Measurements from ENCODE around the gene VEZF1. TPM values are rescaled to one million over a fixed set of nuclear protein-coding genes. Genes with fewer than 3 reads are reported as not detected.

Gene VEZF1
- total RNA-seq, 1 donor from 2014 or later: 43.6 TPM

GRCh38 chr17:57988301-57989250, 522 bp upstream of the VEZF1 start:
- Mint-ChIP-seq H3K27ac (ENCODE audit: unreplicated experiment) (peak overlapping the region; percentile 88), H3K9me3 (ENCODE audit: low read depth) (no peaks in the 10 kb centered on the region), H3K4me1 (ENCODE audit: low read depth) (peaks cover 52% of the 10 kb centered on the region), H3K36me3 (ENCODE audit: low read depth) (no peaks in the 10 kb centered on the region), H3K4me3 (ENCODE audit: unreplicated experiment) (peak overlapping the region; percentile 81), H3K27me3 (ENCODE audit: low read depth) (no peaks in the 10 kb centered on the region)
- no peak for DNase-seq (ENCODE audit: low spot score)
- TF ChIP-seq CTCF (IDR thresholded peaks at IDR 0.05): peak; percentile 42

- Mint-ChIP-seq H3K9me3 (ENCODE audit: low read depth) (no peaks in the 10 kb centered on the region), H3K4me1 (ENCODE audit: low read depth) (peaks cover 64% of the 10 kb centered on the region), H3K27me3 (ENCODE audit: low read depth) (no peaks in the 10 kb centered on the region), H3K4me3 (ENCODE audit: unreplicated experiment) (peak overlapping the region; percentile 82), H3K27ac (ENCODE audit: unreplicated experiment) (peak overlapping the region; percentile 97), H3K36me3 (ENCODE audit: low read depth) (peaks cover 3% of the 10 kb centered on the region)
- no peak for DNase-seq (ENCODE audit: low spot score)
- no peak for TF ChIP-seq CTCF (IDR thresholded peaks at IDR 0.05)
Measured at GRCh38 chr17:57986841-57987580, 1.0 kb downstream of the VEZF1 start.

- no peak for DNase-seq (ENCODE audit: low spot score)
- Mint-ChIP-seq H3K36me3 (ENCODE audit: low read depth) (peaks cover 6% of the 10 kb centered on the region), H3K9me3 (ENCODE audit: low read depth) (no peaks in the 10 kb centered on the region), H3K4me1 (ENCODE audit: low read depth) (peaks cover 62% of the 10 kb centered on the region), H3K4me3 (ENCODE audit: unreplicated experiment) (peak overlapping the region; percentile 23), H3K27me3 (ENCODE audit: low read depth) (no peaks in the 10 kb centered on the region), H3K27ac (ENCODE audit: unreplicated experiment) (peak overlapping the region; percentile 83)
- no peak for TF ChIP-seq CTCF (IDR thresholded peaks at IDR 0.05)
Measured at GRCh38 chr17:57985675-57985974, 2.4 kb downstream of the VEZF1 start.

- H3K4me3 Mint-ChIP-seq (ENCODE audit: unreplicated experiment): peak overlapping the region; percentile 23
- peak overlapping the region; percentile 83 for H3K27ac Mint-ChIP-seq (ENCODE audit: unreplicated experiment)
- no peak for DNase-seq (ENCODE audit: low spot score)
- H3K27me3 Mint-ChIP-seq (ENCODE audit: low read depth): no peaks in the 10 kb centered on the region
- H3K9me3 Mint-ChIP-seq (ENCODE audit: low read depth): no peaks in the 10 kb centered on the region
- TF ChIP-seq CTCF (IDR thresholded peaks at IDR 0.05): no peak
- H3K36me3 Mint-ChIP-seq (ENCODE audit: low read depth): peaks cover 10% of the 10 kb centered on the region
- peaks cover 59% of the 10 kb centered on the region for H3K4me1 Mint-ChIP-seq (ENCODE audit: low read depth)
Measured at GRCh38 chr17:57984936-57985674, 2.9 kb downstream of the VEZF1 start.

Measured in chondrocyte (in vitro differentiated cells).